ENCODE results near the gene ZYG11B.
"Not testable (repeated sequence)": the region's sequence is repeated elsewhere in the genome, so short reads cannot be mapped to it uniquely, and the experiment has no call there.

Gene ZYG11B

GRCh38 chr1:52842643-52843310 is 116.5 kb downstream of the ZYG11B start, which contains the start of gene ZYG11A:
Gene ZYG11A (plus strand): TSS chr1:52842760. CDS start chr1:52842884, 124 bp downstream.
- peak in 3 of 51 donors; percentile 3 to 17 (median 3) for DNase-seq

- not testable (repeated sequence) for DNase-seq
Observed at GRCh38 chr1:52845119-52845518, 118.9 kb downstream of the ZYG11B start.

- DNase-seq: no peak
Observed at GRCh38 chr1:52848423-52848822, 122.2 kb downstream of the ZYG11B start.

GRCh38 chr1:52850951-52851350 is 124.7 kb downstream of the ZYG11B start:
- DNase-seq: no peak

GRCh38 chr1:52852854-52853253 is 126.6 kb downstream of the ZYG11B start:
- DNase-seq: no peak

- DNase-seq: no peak
Observed at GRCh38 chr1:52855584-52855983, 129.3 kb downstream of the ZYG11B start.

GRCh38 chr1:52856026-52856425 is 129.8 kb downstream of the ZYG11B start:
- no peak for DNase-seq

GRCh38 chr1:52857443-52857842 is 131.2 kb downstream of the ZYG11B start:
- DNase-seq: no peak

GRCh38 chr1:52862666-52863458 is 136.6 kb downstream of the ZYG11B start:
- DNase-seq: no peak

- no peak for DNase-seq
Observed at GRCh38 chr1:52867087-52867863, 141.0 kb downstream of the ZYG11B start.

- not testable (repeated sequence) for DNase-seq
Observed at GRCh38 chr1:52869727-52870126, 143.5 kb downstream of the ZYG11B start.

- DNase-seq: no peak
Observed at GRCh38 chr1:52876843-52877242, 150.6 kb downstream of the ZYG11B start.

All from hypothalamus (tissue), 51 donors.